ENCODE measurements around the gene SPEF1. TPM values are rescaled to one million over a fixed set of nuclear protein-coding genes. Genes with fewer than 3 reads are reported as not detected.

SPEF1 gene
- total and polyA plus RNA-seq, 10 of the 15 experiments (the other 5 are each of a cell fraction or from before 2014, with no cell fraction given), result 0.12 TPM; not detected in 9

GRCh38 chr20:3755269-3755668 is 26.0 kb downstream of the SPEF1 start:
- SMC1A ChIA-PET (ENCODE audit: uncharacterized antibody, unreplicated experiment), result no interaction called here
- H3K9me3 ChIP-seq (replicated peaks; ENCODE audit: control insufficient read depth, insufficient read depth, low read length), result no peaks in the 10 kb centered on the region
- FAIRE-seq, result no peak
- POLR2A ChIA-PET, result no interaction called here
- ATAC-seq, result no peak
- peaks cover 0 to 2% of the 10 kb centered on the region in 2 experiments; a peak in 1 of 4 replicates for H3K36me3 ChIP-seq (ENCODE audit: control insufficient read depth in 2 of 2, insufficient read depth in 2 of 2, low read length in 1 of 2)
- in situ Hi-C loops (cut with MboI), result no loop called here
- no peak overlapping the region for H3K4me2 ChIP-seq (ENCODE audit: control insufficient read depth, insufficient read depth)
- no peak overlapping the region for H3K4me3 ChIP-seq
- H3K79me2 ChIP-seq (ENCODE audit: control insufficient read depth, insufficient read depth, low read length), result no peaks in the 10 kb centered on the region
- CTCF ChIA-PET, result interaction anchor here (0.8 to 4.1 kb wide), 2 partner anchors 10 to 12 kb away, joined by 3 to 52 read pairs; partner anchors contain the start of gene ADISSP
- no TSS peak for BruUV-seq (replicated peaks)
- TF ChIP-seq ZBTB33 (IDR thresholded peaks at IDR 0.05) (no peak), POLR2A (IDR thresholded peaks at IDR 0.05; ENCODE audit: low read depth, low read length) (no peak), RB1 (IDR thresholded peaks at IDR 0.05; ENCODE audit: borderline replicate concordance) (no peak), HDAC6 (IDR thresholded peaks at IDR 0.05; ENCODE audit: unreplicated experiment) (no peak), GATAD2B (conservative IDR thresholded peaks at IDR 0.05; ENCODE audit: low read depth) (no peak), SP1 (IDR thresholded peaks at IDR 0.05; ENCODE audit: low read depth, low read length) (no peak), ZNF207 (IDR thresholded peaks at IDR 0.05; ENCODE audit: borderline replicate concordance) (no peak), RBBP5 (conservative IDR thresholded peaks at IDR 0.05) (no peak), PAX8 (IDR thresholded peaks at IDR 0.05) (no peak), WRNIP1 (IDR thresholded peaks at IDR 0.05; ENCODE audit: borderline replicate concordance, low read depth, low read length) (no peak), YBX1 (IDR thresholded peaks at IDR 0.05) (no peak), ZNF384 (IDR thresholded peaks at IDR 0.05; ENCODE audit: borderline replicate concordance, low read depth, low read length) (no peak), POLR2AphosphoS5 (IDR thresholded peaks at IDR 0.05; ENCODE audit: low read length) (no peak), ELK1 (IDR thresholded peaks at IDR 0.05; ENCODE audit: low read depth, low read length) (no peak), ZNF592 (IDR thresholded peaks at IDR 0.05) (no peak), ZNF622 (IDR thresholded peaks at IDR 0.05) (no peak), IKZF2 (IDR thresholded peaks at IDR 0.05) (no peak), IRF5 (IDR thresholded peaks at IDR 0.05; ENCODE audit: borderline replicate concordance) (no peak)
- RAD21 ChIA-PET (ENCODE audit: unreplicated experiment), result no interaction called here
- no peaks in the 10 kb centered on the region for H3K27me3 ChIP-seq (replicated peaks in 1 of 2; ENCODE audit: control insufficient read depth in 2 of 2, insufficient read depth in 2 of 2, low read length in 1 of 2)
- WGBS (ENCODE audit: insufficient coverage, insufficient replicate concordance, low lambda C conversion rate, missing lambda C conversion rate), result 78% methylated on average over 7 of the region's 7 CpGs
- DNase-seq (ENCODE audit: low read depth, low spot score), result no peak
- H3K9ac ChIP-seq (ENCODE audit: control insufficient read depth, insufficient read depth, low read length), result no peak overlapping the region
- H3K27ac ChIP-seq (ENCODE audit: control insufficient read depth, insufficient read depth), result no peak overlapping the region
- no peak overlapping the region for H2AFZ ChIP-seq (ENCODE audit: control insufficient read depth, low read depth, low read length)
- H4K20me1 ChIP-seq (ENCODE audit: control insufficient read depth, insufficient read depth), result no peaks in the 10 kb centered on the region
- intact Hi-C loops (cut with micrococcal nuclease; ENCODE audit: unreplicated experiment), result no loop called here
- H3K4me1 ChIP-seq (ENCODE audit: control insufficient read depth, insufficient read depth, low read length), result no peaks in the 10 kb centered on the region
